IMR-90 (cell line): ENCODE measurements around the gene PLAGL1. TPM values are rescaled to one million over a fixed set of nuclear protein-coding genes. Genes with fewer than 3 reads are reported as not detected.

Experiments
- ATAC-seq: fragments of 200-7000 bp; cut with Tn5 transposase; 2 replicates; pipeline ENCODE4 v1.9.1; 2020; ENCODE audit warnings: low read depth, mild to moderate bottlenecking, moderate library complexity
- BruUV-seq: library from RNA; stranded (reverse); fragments of 400-500 nt; replicated peaks from 2 replicates; lab custom pipeline; 2021; lab: Mats Ljungman, UMichigan
- CTCF ChIA-PET: fragments of 300-600 bp; formaldehyde crosslinking; extraction: SDS; loops from one replicate; lab custom pipeline; 2021; ENCODE audit warnings: antibody characterized with exemption; lab: Yijun Ruan, JAX
- POLR2A ChIA-PET: fragments of 300-600 bp; sonication (Branson Sonifier 250); formaldehyde crosslinking; loops from one replicate; lab custom pipeline; 2022; ENCODE audit warnings: antibody characterized with exemption; ENCODE audit not compliant: unreplicated experiment; lab: Charles Lee
- DNase-seq: peaks from one replicate; pipeline ENCODE4 v3.0.0; 2013
- H2AFZ ChIP-seq: replicated peaks from 2 replicates; pipeline ENCODE3; 2013; ENCODE audit warnings: low read length, mild to moderate bottlenecking; ENCODE audit not compliant: poor library complexity
- H2AK5ac ChIP-seq: 2 replicates; pipeline ENCODE4 v1.6.1; 2013; ENCODE audit warnings: low read depth, low read length, inconsistent platforms
- H2AK9ac ChIP-seq: replicated peaks from 2 replicates; pipeline ENCODE3; 2013; ENCODE audit warnings: mild to moderate bottlenecking, low read depth, low read length, moderate library complexity; ENCODE audit not compliant: poor library complexity
- H2BK120ac ChIP-seq: 2 replicates; pipeline ENCODE4 v1.6.1; 2013; ENCODE audit warnings: low read depth, low read length, inconsistent platforms
- H2BK15ac ChIP-seq: 3 replicates; pipeline ENCODE4 v1.6.1; 2013; ENCODE audit warnings: low read depth, low read length, inconsistent platforms
- H2BK20ac ChIP-seq: 2 replicates; pipeline ENCODE4 v1.6.1; 2013; ENCODE audit warnings: low read depth, mild to moderate bottlenecking, inconsistent platforms, low read length, moderate library complexity
- H2BK5ac ChIP-seq: 2 replicates; pipeline ENCODE4 v1.6.1; 2013; ENCODE audit warnings: mild to moderate bottlenecking, low read depth, low read length, inconsistent platforms; ENCODE audit not compliant: poor library complexity, severe bottlenecking
- H3K14ac ChIP-seq: replicated peaks from 2 replicates; pipeline ENCODE4 v1.6.1; 2013; ENCODE audit warnings: low read depth, low read length, inconsistent platforms
- H3K18ac ChIP-seq: 2 replicates; pipeline ENCODE4 v1.6.1; 2013; ENCODE audit warnings: low read depth, low read length, control low read depth
- H3K23ac ChIP-seq: 2 replicates; pipeline ENCODE4 v1.6.1; 2013; ENCODE audit warnings: low read depth, low read length, inconsistent platforms
- H3K27ac ChIP-seq: 2 replicates; pipeline ENCODE4 v1.5.1; 2013; ENCODE audit warnings: mild to moderate bottlenecking, control low read depth, low read length; ENCODE audit not compliant: insufficient read depth
- H3K27me3 ChIP-seq: 2 replicates; pipeline ENCODE4 v1.6.1; 2013; ENCODE audit warnings: low read length; ENCODE audit not compliant: control insufficient read depth, insufficient read depth
- H3K36me3 ChIP-seq: 2 replicates; pipeline ENCODE4 v1.6.1; 2013; ENCODE audit warnings: low read length, mixed read lengths; ENCODE audit not compliant: control insufficient read depth, insufficient read depth
- H3K4ac ChIP-seq: 2 replicates; pipeline ENCODE4 v1.6.1; 2013; ENCODE audit warnings: low read depth, low read length, inconsistent platforms
- H3K4me1 ChIP-seq: 2 replicates; pipeline ENCODE4 v1.6.1; 2013; ENCODE audit warnings: low read length, mixed read lengths; ENCODE audit not compliant: control insufficient read depth, insufficient read depth
- H3K4me2 ChIP-seq: 2 replicates; pipeline ENCODE4 v1.6.1; 2013; ENCODE audit warnings: low read depth, mild to moderate bottlenecking, control low read depth, low read length, moderate library complexity
- H3K4me3 ChIP-seq: 2 replicates; pipeline ENCODE4 v1.5.1; 2013; ENCODE audit warnings: low read depth, mild to moderate bottlenecking, control low read depth, low read length, moderate library complexity; ENCODE audit not compliant: insufficient read depth
- H3K56ac ChIP-seq: 2 replicates; pipeline ENCODE4 v1.6.1; 2013; ENCODE audit warnings: low read length, inconsistent platforms; ENCODE audit not compliant: insufficient read depth; ENCODE audit errors: extremely low read depth
- H3K79me1 ChIP-seq, 2 experiments: 2 replicates each; pipeline ENCODE4 v1.6.1; 2013; ENCODE audit warnings: low read length in 2 of 2, inconsistent platforms in 1 of 2, low read depth in 1 of 2
- H3K9ac ChIP-seq: 2 replicates; pipeline ENCODE4 v1.6.1; 2013; ENCODE audit warnings: low read depth, low read length, control low read depth
- H3K9me1 ChIP-seq: 2 replicates; pipeline ENCODE4 v1.6.1; 2013; ENCODE audit warnings: low read length, inconsistent platforms; ENCODE audit not compliant: insufficient read depth
- H3K9me3 ChIP-seq: 2 replicates; pipeline ENCODE4 v1.6.1; 2013; ENCODE audit warnings: low read length; ENCODE audit not compliant: control insufficient read depth, insufficient read depth
- H4K20me1 ChIP-seq: 2 replicates; pipeline ENCODE4 v1.6.1; 2013; ENCODE audit warnings: low read length, inconsistent platforms; ENCODE audit not compliant: insufficient read depth
- H4K5ac ChIP-seq: 2 replicates; pipeline ENCODE4 v1.6.1; 2013; ENCODE audit warnings: mild to moderate bottlenecking, low read depth, low read length, control low read depth
- H4K8ac ChIP-seq, 2 experiments: 2 replicates each; pipeline ENCODE4 v1.6.1; 2013; ENCODE audit warnings: low read depth in 2 of 2, low read length in 2 of 2, control low read depth in 1 of 2, inconsistent platforms in 1 of 2
- H4K91ac ChIP-seq: 2 replicates; pipeline ENCODE4 v1.6.1; 2013; ENCODE audit warnings: low read depth, low read length, inconsistent platforms; ENCODE audit not compliant: insufficient read depth
- BHLHE40 ChIP-seq: fragments of 150-350 bp; IDR thresholded peaks from 2 replicates; pipeline ENCODE4 v1.6.1; 2016; ENCODE audit warnings: mild to moderate bottlenecking, low read depth, low read length
- CEBPB ChIP-seq: IDR thresholded peaks from 2 replicates; pipeline ENCODE4 v1.6.1; 2012; ENCODE audit warnings: low read depth, low read length, improper control_type of control experiment
- CHD1 ChIP-seq: IDR thresholded peaks from 2 replicates; pipeline ENCODE4 v1.6.1; 2012; ENCODE audit warnings: low read depth, low read length, improper control_type of control experiment
- ELK1 ChIP-seq: fragments of 150-350 bp; IDR thresholded peaks from 2 replicates; pipeline ENCODE4 v1.6.1; 2016; ENCODE audit warnings: low read depth, mild to moderate bottlenecking, low read length, moderate library complexity, borderline replicate concordance
- FOS ChIP-seq: fragments of 150-350 bp; IDR thresholded peaks from 2 replicates; pipeline ENCODE4 v1.6.1; 2016; ENCODE audit warnings: low read depth, low read length
- MAFK ChIP-seq: IDR thresholded peaks from 2 replicates; pipeline ENCODE4 v1.6.1; 2012; ENCODE audit warnings: low read depth, low read length, improper control_type of control experiment
- MAZ ChIP-seq: IDR thresholded peaks from 2 replicates; pipeline ENCODE4 v1.6.1; 2012; ENCODE audit warnings: low read depth, mild to moderate bottlenecking, low read length, improper control_type of control experiment, moderate library complexity, borderline replicate concordance
- MXI1 ChIP-seq: IDR thresholded peaks from 2 replicates; pipeline ENCODE4 v1.6.1; 2012; ENCODE audit warnings: low read depth, mild to moderate bottlenecking, low read length, moderate library complexity, borderline replicate concordance
- NFE2L2 ChIP-seq: fragments of 150-350 bp; IDR thresholded peaks from 2 replicates; pipeline ENCODE4 v1.6.1; 2016; ENCODE audit warnings: low read depth, mild to moderate bottlenecking, low read length
- POLR2A ChIP-seq: IDR thresholded peaks from 2 replicates; pipeline ENCODE4 v1.6.1; 2012; ENCODE audit warnings: mild to moderate bottlenecking, low read depth, low read length
- RAD21 ChIP-seq: IDR thresholded peaks from 2 replicates; pipeline ENCODE4 v1.6.1; 2012; ENCODE audit warnings: low read length, improper control_type of control experiment
- RCOR1 ChIP-seq: IDR thresholded peaks from 2 replicates; pipeline ENCODE4 v1.6.1; 2012; ENCODE audit warnings: mild to moderate bottlenecking, low read length, improper control_type of control experiment; ENCODE audit not compliant: insufficient replicate concordance
- RFX5 ChIP-seq: IDR thresholded peaks from 2 replicates; pipeline ENCODE4 v1.8.0; 2012; ENCODE audit warnings: low read depth, mild to moderate bottlenecking, low read length, moderate library complexity
- SMC3 ChIP-seq: fragments of 150-350 bp; IDR thresholded peaks from 2 replicates; pipeline ENCODE4 v1.6.1; 2016; ENCODE audit warnings: low read depth, mild to moderate bottlenecking, antibody characterized with exemption, low read length, moderate library complexity
- WGBS, 2 experiments: methylation state at CpG; one replicate each; pipeline versions ENCODE4 v1.1.5 to v1.1.7; 2013; ENCODE audit warnings: missing lambda C conversion rate in 2 of 2; ENCODE audit not compliant: insufficient read length in 1 of 2; ENCODE audit errors: extremely low coverage in 2 of 2; 5-methylcytosine and 5-hydroxymethylcytosine counted together
- dilution Hi-C: fragments of 300-500 bp; cut with HindIII; formaldehyde crosslinking; loops from one replicate; pipeline ENCODE4 v1.14.3; 2018; ENCODE audit warnings: low sequenced_read_pairs; ENCODE audit not compliant: unreplicated experiment
- in situ Hi-C: fragments of 300-500 bp; cut with MboI; formaldehyde crosslinking; loops from 3 replicates; pipeline ENCODE4 v1.14.3; 2019; ENCODE audit warnings: low sequenced_read_pairs, inconsistent platforms, mixed read lengths
- intact Hi-C: fragments of 100-400 bp; cut with micrococcal nuclease; formaldehyde crosslinking; loops from 2 replicates; pipeline ENCODE4 v1.10.0; 2022
- polyA plus RNA-seq, 3 experiments: library from polyadenylated mRNA; depleted of rRNA; stranded (reverse); fragments of >200 nt; gene quantifications; 2 replicates each; pipeline ENCODE4 v1.2.3, GENCODE V29; 2012; ENCODE audit warnings: low replicate concordance in 1 of 3
- total RNA-seq: library from RNA; depleted of rRNA; stranded (reverse); fragments of >200 nt; gene quantifications from 2 replicates; pipeline ENCODE4 v1.2.3, GENCODE V29; 2012
- TF ChIP-seq, protein P1 (sequence below): conservative IDR thresholded peaks from 2 replicates; pipeline ENCODE4 v1.5.1; 2012; ENCODE audit warnings: mild to moderate bottlenecking, low read depth, low read length, improper control_type of control experiment
- TF ChIP-seq, protein P2 (sequence below): fragments of 150-350 bp; IDR thresholded peaks from 2 replicates; pipeline ENCODE4 v1.6.1; 2017; ENCODE audit warnings: mild to moderate bottlenecking, antibody characterized with exemption, low read length, low read depth

The PLAGL1 gene
- total and polyA plus RNA-seq, 2 of the 4 experiments (the other 2 are of a cell fraction) = 23.3 to 73.8 TPM

DNA sequence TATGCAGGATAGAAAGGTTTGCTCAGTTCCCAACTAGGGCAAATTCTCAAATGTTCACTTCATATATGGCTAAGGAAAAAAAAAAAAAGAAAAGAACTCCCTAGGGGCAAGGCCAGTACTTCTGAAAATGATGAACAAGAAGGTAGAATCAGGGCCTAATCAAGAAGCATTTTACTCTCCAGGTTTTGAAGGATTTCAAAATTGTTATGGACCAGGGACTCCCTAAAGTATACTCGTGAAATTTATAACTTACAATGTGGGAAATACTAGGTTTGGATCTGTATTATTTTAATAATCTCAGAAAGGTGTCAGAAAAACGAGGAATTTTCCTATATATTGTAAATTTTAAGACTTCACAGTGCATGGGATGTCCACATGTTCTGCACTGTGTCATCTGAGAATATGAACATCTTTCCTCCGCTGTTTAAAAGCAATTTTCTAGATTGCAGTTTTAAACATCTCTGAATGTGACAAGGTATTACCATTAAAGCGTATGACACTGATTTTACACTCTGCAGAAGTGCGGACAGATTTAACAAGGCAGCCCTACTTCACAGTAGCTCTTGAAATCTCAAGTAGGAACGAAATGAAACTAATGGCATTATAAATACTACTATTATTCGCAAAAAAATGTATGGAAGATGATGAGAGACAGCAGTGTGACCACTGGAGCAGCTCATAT lies 14.0 kb downstream of the PLAGL1 start:
- H2AK5ac ChIP-seq = no peak overlapping the region
- no TSS peak for BruUV-seq
- no peak overlapping the region for H3K27ac ChIP-seq
- H4K20me1 ChIP-seq = peaks cover 4% of the 10 kb centered on the region; the same call in 1 of the 2 replicates
- H2AFZ ChIP-seq = no peak overlapping the region
- WGBS, 2 experiments = no CpG with 5 or more reads among the region's 7 CpGs
- ATAC-seq = no peak
- ChIA-PET POLR2A (no interaction called here), CTCF (no interaction called here)
- no peak overlapping the region for H2BK5ac ChIP-seq
- no peak overlapping the region for H2AK9ac ChIP-seq
- no peak overlapping the region for H4K91ac ChIP-seq
- H3K14ac ChIP-seq = no peak overlapping the region
- no peak overlapping the region for H2BK20ac ChIP-seq
- no peak overlapping the region for H3K4me2 ChIP-seq
- no peak overlapping the region for H3K4ac ChIP-seq
- H3K23ac ChIP-seq = no peak overlapping the region
- peaks cover 0 to 9% of the 10 kb centered on the region in 2 experiments; a peak in 1 of 4 replicates for H3K79me1 ChIP-seq
- H3K4me3 ChIP-seq = no peak overlapping the region
- no peak overlapping the region for H4K5ac ChIP-seq
- dilution Hi-C loops (no loop called here), intact Hi-C loops (no loop called here), in situ Hi-C loops (no loop called here)
- no peak overlapping the region for H3K9ac ChIP-seq
- no peaks in the 10 kb centered on the region; the same call in none of the 2 replicates for H3K27me3 ChIP-seq
- DNase-seq = no peak
- no peaks in the 10 kb centered on the region for H3K4me1 ChIP-seq
- TF ChIP-seq MAZ (no peak), FOS (no peak), NFE2L2 (no peak), RAD21 (no peak), RCOR1 (no peak), BHLHE40 (no peak), SMC3 (no peak), ELK1 (no peak), POLR2A (no peak), CEBPB (no peak), CHD1 (no peak), MXI1 (no peak), MAFK (no peak), RFX5 (no peak)
- TF ChIP-seq, protein P1, sequence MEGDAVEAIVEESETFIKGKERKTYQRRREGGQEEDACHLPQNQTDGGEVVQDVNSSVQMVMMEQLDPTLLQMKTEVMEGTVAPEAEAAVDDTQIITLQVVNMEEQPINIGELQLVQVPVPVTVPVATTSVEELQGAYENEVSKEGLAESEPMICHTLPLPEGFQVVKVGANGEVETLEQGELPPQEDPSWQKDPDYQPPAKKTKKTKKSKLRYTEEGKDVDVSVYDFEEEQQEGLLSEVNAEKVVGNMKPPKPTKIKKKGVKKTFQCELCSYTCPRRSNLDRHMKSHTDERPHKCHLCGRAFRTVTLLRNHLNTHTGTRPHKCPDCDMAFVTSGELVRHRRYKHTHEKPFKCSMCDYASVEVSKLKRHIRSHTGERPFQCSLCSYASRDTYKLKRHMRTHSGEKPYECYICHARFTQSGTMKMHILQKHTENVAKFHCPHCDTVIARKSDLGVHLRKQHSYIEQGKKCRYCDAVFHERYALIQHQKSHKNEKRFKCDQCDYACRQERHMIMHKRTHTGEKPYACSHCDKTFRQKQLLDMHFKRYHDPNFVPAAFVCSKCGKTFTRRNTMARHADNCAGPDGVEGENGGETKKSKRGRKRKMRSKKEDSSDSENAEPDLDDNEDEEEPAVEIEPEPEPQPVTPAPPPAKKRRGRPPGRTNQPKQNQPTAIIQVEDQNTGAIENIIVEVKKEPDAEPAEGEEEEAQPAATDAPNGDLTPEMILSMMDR = no peak
- TF ChIP-seq, protein P2, sequence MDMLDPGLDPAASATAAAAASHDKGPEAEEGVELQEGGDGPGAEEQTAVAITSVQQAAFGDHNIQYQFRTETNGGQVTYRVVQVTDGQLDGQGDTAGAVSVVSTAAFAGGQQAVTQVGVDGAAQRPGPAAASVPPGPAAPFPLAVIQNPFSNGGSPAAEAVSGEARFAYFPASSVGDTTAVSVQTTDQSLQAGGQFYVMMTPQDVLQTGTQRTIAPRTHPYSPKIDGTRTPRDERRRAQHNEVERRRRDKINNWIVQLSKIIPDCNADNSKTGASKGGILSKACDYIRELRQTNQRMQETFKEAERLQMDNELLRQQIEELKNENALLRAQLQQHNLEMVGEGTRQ = no peak
- no peaks in the 10 kb centered on the region; the same call in 1 of the 2 replicates for H3K9me3 ChIP-seq
- no peaks in the 10 kb centered on the region for H3K9me1 ChIP-seq
- no peak overlapping the region for H3K56ac ChIP-seq
- H3K18ac ChIP-seq = no peak overlapping the region
- H2BK15ac ChIP-seq = no peak overlapping the region
- H2BK120ac ChIP-seq = no peak overlapping the region
- H3K36me3 ChIP-seq = 0 out of 2 replicates have a peak, but pooled peaks cover 1% of the 10 kb centered on the region
- no peak overlapping the region for H4K8ac ChIP-seq
